Measurements from ENCODE around the gene HPCAL1.

The HPCAL1 gene

DNA sequence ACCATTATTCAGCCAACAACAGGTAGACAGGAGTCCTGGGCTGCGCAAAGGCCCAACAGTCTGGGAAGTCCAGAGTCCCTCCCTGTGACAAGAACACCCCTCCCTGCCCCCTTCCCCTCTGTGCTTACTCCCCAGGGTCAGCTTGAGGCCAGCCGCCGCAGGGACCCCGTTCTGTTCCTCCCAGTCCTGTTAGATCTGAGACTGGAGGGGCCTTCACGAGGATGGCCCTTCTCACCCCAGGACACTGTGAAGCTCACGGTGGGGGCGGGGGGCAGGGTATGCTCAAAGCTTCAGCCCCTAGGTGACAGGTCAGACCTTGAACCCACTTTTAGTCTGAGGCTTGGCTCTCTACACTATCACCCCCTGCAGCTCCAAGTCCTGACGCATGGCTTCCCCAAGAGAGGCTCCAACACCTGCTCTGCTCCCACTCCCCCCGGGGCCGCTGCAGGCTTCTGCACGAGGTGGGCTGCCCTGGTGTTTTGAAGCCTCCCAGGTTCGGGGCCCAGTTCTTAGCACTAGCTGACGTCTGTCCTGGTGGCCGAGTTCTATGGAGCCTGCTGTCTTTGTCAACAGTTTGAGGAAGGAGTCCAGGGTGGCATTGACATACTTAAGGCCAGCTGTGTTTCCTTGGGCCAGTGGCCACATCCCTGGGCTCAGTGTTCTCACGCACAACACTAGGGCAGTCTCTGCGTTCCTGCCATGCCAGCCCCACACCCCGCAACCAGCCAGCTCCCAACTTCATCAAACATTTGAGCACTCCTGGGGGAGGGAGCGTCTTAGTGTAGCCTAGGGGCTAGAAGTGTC, 37.2 kb upstream of the HPCAL1 start:
- H3K27ac ChIP-seq: no peak overlapping the region
- TF ChIP-seq, protein P1, sequence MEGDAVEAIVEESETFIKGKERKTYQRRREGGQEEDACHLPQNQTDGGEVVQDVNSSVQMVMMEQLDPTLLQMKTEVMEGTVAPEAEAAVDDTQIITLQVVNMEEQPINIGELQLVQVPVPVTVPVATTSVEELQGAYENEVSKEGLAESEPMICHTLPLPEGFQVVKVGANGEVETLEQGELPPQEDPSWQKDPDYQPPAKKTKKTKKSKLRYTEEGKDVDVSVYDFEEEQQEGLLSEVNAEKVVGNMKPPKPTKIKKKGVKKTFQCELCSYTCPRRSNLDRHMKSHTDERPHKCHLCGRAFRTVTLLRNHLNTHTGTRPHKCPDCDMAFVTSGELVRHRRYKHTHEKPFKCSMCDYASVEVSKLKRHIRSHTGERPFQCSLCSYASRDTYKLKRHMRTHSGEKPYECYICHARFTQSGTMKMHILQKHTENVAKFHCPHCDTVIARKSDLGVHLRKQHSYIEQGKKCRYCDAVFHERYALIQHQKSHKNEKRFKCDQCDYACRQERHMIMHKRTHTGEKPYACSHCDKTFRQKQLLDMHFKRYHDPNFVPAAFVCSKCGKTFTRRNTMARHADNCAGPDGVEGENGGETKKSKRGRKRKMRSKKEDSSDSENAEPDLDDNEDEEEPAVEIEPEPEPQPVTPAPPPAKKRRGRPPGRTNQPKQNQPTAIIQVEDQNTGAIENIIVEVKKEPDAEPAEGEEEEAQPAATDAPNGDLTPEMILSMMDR (conservative IDR thresholded peaks at IDR 0.05): no peak

DNA sequence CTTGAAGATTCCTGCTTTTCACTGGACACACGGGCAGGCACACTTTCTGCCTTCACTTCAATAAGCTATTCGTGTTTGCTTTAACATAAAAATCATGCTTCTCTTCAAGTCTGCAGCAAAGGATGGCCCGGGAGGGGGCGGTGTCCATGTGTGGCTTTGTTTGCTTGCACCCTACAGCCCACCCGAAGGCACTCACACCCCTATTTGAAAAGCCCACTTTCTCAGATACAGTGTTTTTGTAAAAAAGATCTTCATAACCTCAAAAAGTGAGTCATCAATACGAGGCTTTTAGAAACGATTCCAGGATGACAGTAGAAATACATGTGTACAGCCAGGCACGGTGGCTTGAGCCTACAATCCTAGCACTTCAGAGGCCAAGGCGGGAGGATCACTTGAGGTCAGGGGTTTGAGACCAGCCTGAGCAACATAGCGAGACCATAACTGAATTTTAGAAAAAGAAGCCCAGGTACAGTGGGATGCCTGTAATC, 36.5 kb upstream of the HPCAL1 start:
- H3K27ac ChIP-seq: no peak overlapping the region
- TF ChIP-seq, protein P1 (conservative IDR thresholded peaks at IDR 0.05): no peak

DNA sequence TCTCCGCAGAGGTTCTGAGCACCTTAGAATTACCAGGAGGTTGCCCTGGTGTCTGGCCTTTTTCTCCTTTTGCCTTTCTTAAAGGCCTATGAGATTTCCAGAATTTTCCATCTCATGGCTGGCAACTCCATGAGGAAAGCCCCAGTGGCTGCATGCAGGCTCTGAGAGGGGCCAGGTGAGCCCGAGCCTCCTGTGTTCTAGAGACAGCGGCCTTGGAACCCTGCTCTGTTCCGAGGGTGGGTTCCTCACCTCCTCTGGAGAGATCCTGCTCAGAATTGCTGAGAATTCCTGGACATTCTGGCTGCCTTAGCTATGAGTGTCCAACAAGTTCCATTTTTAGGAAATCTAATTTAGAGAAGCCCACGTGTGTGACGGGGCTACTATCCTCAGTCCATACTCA, 35.7 kb upstream of the HPCAL1 start:
- TF ChIP-seq, protein P1 (conservative IDR thresholded peaks at IDR 0.05): no peak
- H3K27ac ChIP-seq: no peak overlapping the region

DNA sequence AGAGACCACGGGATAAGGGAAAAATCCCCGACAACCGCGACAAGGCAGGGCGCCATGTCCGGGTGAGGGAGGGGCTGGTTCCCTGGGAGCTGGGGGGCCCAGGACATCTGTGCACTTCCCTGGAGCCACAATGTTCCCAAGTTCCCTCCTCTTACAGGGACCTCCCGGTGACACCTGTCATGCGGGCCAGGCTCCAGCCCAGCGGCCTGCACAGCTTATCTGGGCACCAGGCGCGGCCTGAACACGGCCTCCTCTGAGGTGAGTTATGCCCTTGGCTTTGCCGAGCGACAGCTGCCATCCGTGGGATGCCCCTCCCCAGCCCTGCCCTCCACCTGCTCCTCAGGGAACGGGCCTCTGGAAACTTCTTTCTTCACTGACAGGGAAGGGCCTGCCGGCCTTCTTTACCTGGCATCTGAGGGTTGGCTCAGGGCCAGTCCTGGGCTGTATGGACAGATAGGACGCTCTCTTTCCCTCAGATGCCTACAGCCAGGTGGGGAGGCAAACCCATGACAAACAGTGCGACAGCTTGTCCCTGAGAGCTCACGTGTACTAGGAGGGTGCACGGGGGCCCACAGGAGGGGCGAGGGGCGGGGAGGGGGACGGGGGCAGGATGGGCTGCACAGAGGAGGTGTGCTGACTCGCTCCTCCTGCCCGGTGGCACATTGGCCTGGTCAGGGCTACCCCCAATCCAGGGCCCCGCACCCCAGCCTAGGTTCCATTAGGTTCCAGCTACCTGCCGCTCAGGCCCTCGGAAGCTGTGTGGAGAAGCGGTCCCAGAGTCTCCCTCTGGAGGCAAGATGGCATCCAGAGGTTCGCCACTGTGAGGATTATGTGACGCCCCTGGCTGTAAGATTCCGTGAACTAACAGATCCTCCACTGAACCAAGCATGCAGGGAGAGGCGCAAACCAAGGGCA, 34.9 kb upstream of the HPCAL1 start:
- TF ChIP-seq, protein P1 (conservative IDR thresholded peaks at IDR 0.05): no peak
- no peak overlapping the region for H3K27ac ChIP-seq

DNA sequence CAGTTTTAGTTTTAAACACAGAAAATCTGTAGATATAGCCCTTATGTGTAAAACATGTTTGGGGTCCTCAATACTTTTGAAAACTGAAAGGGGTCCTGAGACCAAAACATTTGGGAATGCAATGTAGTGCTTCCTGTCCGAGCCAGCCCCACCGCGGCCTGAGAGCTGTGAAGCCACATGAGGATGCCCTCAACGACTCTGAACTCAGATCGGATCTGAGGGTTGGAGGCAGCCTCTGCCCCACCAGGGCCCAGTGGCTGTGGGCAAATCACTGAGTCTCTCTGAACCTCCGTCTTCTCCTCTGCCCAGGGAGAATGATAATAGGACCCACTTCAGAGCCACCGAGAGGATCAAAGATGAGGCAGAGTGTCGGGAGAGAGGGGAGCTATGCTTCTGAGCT, 33.4 kb upstream of the HPCAL1 start:
- H3K27ac ChIP-seq: no peak overlapping the region

DNA sequence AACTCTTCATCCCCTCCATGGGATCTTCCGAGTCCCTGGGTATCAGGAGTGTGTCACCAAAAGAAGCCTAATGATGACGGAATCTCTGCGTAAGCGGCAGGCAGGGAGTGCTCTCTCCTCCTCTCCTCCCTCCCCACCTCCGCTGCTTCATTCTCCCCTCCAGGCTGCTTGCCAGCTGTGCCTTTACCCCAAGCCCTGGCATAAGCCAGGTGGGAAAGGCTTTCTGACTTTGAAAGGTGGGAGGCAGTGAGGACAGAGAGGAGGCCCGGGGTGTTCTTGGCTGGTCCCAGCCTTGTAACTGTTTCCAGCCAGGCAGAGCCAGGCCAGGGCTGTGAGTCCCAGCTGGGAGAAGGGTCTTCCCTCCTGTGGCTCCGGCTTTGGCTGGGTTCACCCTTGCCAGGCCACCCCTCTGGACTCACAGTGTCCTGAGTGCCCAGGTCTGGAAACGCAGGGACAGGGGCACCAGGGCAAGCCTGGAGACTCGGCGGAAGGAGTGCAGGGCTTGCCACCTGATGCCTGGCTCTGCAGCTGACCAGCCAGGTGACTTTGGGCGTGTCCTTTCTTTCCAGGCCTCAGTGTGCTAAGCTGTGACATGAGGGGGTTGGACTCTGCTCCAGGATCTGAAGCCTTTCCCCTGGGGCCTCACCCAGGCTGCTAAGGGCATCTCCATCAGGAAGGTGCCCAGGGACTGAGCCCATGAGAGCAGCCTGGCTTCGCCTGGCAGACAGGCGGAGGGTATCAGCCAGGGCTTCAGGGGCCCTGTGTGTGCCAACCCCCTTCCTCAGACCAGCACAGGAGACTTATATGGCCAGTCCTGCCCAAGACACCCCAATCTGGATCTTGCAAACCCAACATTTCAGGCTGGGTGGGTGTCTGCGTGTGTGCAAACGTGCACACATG, 32.7 kb upstream of the HPCAL1 start:
- TF ChIP-seq, protein P1 (conservative IDR thresholded peaks at IDR 0.05): no peak
- no peak overlapping the region for H3K27ac ChIP-seq

More for the DNA sequence above, 33.4 kb upstream of the HPCAL1 start:
- TF ChIP-seq, protein P1 (conservative IDR thresholded peaks at IDR 0.05): no peak

All from VCaP (cell line).